RCC 7860 (cell line): ENCODE results near the gene RPP40.
"Not testable (repeated sequence)": the region's sequence is repeated elsewhere in the genome, so short reads cannot be mapped to it uniquely, and the experiment has no call there.

Experiments
- DNase-seq: peaks from one replicate; pipeline ENCODE4 v3.0.0-alpha.2; 2015; ENCODE audit warnings: low spot score
- FAIRE-seq: peaks from 2 replicates; lab custom pipeline; 2012; peaks lifted over from hg19 to GRCh38; lab: Jason Lieb, UNC

RPP40 gene

GRCh38 chr6:5023923-5024322 is 20.1 kb upstream of the RPP40 start:
- FAIRE-seq (no peak), DNase-seq (no peak)

- DNase-seq (no peak), FAIRE-seq (no peak)
Observed at GRCh38 chr6:5020142-5020541, 16.3 kb upstream of the RPP40 start.

GRCh38 chr6:5014072-5014561 is 10.3 kb upstream of the RPP40 start:
- no peak for DNase-seq
- no peak for FAIRE-seq

DNA sequence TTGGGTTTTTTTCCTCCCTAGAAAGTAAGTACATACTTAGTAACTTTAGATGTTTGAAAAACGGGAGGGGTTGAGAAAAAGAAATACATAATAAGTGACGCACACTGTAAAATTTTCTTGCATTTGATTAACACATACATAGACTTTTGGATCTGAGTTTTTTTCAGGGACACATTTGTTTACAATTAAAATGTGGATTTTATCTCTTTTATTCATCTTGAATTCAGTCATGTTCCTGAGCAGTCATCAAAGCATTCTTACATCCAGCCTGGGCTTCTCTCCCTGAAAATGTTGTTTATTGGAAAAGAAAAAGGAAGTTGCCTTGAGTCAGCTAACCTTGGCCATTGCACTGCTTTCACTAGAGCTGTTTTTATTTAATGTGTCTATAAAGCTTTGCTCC is 8.7 kb upstream of the RPP40 start:
- no peak for DNase-seq
- no peak for FAIRE-seq

DNA sequence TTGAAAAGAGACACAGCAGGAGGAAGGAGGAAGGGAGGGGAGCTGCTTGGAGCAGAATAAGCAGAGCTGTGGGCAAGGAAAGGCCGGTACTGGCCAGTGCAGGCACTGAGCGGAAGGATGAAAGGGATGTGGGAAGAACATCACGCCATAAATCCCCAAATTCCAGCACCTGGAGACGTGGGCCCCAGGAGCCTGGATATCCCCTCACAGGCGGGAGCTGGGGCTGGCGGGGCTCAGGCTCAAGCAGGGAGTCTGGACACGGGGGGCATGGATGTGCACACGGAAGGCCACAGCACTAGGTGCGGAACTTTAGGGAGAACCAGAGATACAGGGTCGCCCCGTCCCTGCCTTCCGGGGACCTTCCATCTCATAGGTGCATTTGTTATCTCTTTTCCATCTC is 7.5 kb upstream of the RPP40 start:
- FAIRE-seq (no peak), DNase-seq (no peak)

DNA sequence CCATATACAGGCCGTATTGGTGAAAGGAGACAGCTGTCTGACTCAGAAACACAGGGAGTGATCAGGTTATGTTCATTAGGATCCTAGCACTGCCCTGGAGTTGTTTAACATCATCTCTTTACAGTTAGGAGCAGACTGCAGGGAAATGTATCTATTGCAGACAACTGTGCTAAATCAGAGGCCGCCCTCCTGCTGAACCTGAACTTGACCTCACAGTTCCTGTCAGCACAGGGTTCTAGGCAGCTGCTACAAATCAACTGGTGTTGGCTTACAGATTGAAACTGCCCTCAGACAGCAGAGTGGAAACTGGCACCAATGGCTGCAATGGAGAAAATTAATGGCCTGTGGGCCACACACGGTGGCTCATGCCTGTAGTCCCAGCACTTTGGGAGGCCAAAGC is 3.7 kb upstream of the RPP40 start:
- DNase-seq (no peak), FAIRE-seq (no peak)

DNA sequence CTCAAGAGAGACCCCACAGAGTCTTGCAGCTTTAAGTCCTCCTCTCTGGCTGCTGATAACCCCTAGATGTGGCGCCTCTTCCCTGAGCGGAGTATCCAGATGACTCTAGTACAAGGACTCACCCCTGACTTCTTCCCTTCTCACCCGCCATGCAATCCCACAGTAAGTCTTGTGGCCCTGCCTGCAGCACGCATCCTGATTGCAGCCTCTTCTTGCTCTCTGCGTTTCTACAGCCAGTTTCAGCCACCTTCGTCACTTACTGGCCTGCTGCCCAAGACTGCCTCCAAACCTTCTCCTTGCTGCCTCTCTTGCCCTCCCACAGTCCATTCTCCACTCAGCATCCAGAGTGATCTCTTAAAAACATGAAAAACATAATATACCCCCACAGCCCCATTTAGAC is 2.4 kb upstream of the RPP40 start:
- no peak for DNase-seq
- no peak for FAIRE-seq

- FAIRE-seq, DNase-seq: not testable (repeated sequence)
Observed at GRCh38 chr6:5005038-5005433, 1.2 kb upstream of the RPP40 start.

GRCh38 chr6:5004373-5005037 is 668 bp upstream of the RPP40 start:
- DNase-seq: no peak
- no peak for FAIRE-seq

DNA sequence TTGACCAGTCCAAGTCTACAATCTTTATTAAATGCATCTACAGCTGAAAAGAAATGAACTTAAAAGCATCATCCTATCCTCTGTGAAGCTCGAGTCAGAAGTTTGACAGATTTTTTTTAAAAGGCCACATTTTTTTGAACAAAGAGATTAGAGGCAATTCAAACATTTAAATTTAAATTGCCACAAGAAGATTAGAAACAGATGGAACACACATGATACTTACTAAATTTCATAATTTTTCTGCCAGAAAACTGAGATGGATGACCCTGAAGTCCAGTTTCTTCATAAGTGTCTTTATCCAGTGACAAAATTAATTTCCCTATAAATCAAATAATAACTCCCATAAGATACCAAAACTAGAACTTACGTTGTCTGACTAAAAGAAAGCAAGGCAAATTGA is 4.3 kb downstream of the RPP40 start:
- FAIRE-seq (no peak), DNase-seq (no peak)

DNA sequence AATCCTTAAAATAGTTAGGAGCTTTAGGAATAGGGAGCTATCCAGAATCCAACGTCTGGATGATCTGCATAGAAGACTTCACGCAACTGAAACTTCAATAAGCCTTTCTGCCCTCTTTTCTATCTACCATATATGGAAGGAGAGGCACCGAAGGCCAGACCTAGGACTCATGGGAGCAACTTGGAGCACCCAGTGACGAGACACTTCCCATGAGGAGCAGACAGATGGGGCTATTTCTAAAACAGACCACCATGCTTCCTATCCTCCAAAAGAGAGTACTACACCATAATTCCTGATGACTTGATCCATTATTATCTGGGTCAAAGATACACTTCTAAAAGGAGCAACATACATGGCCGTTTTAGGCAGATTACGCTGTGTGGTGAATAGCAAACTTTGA is 6.0 kb downstream of the RPP40 start:
- DNase-seq (no peak), FAIRE-seq (no peak)

DNA sequence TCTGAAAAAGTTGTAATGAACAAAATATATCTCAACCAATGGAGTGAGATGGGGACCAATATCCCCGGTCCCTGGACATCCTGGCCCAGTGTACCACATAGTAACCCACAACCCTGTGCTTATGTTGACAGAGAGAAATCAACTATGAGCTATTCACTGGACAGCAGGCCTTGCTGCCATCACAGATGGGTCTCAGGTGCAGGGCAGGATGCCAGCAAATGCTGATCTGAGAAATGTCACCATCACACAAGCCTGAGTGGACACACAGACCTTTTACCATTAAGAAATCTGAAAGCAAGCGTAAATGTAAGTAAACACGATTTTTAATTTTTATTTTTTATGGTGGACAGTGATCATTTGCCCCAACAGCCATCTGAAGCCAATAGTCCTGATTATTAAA is 9.1 kb downstream of the RPP40 start:
- no peak for DNase-seq
- FAIRE-seq: no peak

GRCh38 chr6:4987432-4987831 is 16.4 kb downstream of the RPP40 start:
- DNase-seq (no peak), FAIRE-seq (no peak)

DNA sequence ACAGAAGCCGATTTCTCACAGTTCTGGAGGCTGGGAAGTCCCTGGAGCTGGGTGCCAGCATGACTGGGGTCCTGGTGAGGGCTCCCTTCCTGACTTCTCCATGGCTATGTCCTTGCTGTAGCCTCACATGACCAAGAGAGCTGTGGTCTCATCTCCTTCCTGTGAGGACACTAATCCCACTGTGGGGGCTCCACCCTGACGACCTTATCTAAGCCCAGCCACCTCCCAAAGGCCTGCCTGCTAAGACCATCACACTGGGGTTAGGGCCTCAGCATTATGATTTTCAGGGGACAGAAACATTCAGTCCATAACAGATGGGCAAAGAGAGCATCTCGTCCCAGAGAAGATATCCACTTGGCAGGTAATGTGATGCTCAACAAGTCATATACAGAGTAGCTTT is 16.8 kb downstream of the RPP40 start:
- DNase-seq (no peak), FAIRE-seq (no peak)

- no peak for DNase-seq
Observed at GRCh38 chr6:4983322-4983721, 20.5 kb downstream of the RPP40 start.

GRCh38 chr6:4981761-4982160 is 22.1 kb downstream of the RPP40 start:
- DNase-seq: no peak
- no peak for FAIRE-seq

More at GRCh38 chr6:4983322-4983721, 20.5 kb downstream of the RPP40 start:
- FAIRE-seq: no peak

DNA sequence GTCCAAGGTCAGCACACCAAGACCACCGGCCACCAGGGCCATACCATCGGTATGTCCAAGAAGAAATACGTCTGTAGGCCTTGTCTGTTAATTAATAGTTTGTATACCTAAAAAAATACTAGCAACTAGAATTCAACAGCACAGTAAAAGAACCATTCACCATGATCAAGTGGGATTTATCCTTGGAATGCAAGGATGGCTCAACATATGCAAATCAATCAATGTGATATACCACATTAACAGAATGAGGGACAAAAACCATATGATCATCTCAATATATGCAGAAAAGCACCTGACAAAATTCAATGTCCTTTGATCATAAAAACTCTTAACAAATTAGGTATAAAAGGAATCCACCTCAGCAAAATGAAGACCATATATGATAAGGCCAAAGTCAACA is 24.4 kb downstream of the RPP40 start:
- DNase-seq (no peak), FAIRE-seq (no peak)

DNA sequence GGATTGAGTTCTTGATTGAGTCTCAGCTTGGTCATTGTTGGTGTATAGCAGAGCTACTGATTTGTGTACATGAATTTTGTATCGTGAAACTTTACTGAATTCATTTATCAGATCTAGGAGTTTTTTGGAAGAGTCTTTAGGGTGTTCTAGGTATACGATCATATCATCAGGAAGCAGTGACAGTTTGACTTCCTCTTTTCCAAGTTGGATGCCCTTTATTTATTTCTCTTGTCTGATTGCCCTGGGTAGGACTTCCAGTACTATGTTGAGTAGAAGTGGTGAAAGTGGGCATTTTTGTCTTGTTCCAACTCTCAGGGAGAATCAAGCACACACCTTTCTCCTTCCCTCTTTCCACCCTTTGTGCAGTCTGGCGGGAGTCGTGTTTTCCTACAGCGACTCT is 26.4 kb downstream of the RPP40 start:
- DNase-seq (no peak), FAIRE-seq (no peak)

DNA sequence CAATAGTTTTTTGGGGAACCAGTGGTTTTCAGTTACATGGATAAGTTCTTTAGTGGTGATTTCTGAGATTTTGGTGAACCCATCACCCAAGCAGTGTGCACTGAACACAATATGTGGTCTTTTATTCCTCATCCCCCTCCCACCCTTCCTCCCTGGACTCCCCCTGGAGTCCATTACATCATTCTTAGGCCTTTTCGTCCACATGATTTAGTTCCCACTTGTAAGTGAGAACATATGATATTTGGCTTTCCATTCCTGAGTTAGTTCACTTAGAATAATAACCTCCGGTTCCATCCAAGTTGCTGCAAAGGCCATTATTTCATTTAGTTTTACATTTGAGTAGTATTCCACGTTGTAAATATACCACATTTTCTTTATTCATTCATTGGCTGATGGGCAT is 28.3 kb downstream of the RPP40 start:
- DNase-seq (no peak), FAIRE-seq (no peak)

- no peak for DNase-seq
Observed at GRCh38 chr6:4974962-4975361, 28.9 kb downstream of the RPP40 start.

GRCh38 chr6:4973982-4974745 is 29.7 kb downstream of the RPP40 start:
- DNase-seq (no peak), FAIRE-seq (no peak)

More at GRCh38 chr6:4974962-4975361, 28.9 kb downstream of the RPP40 start:
- no peak for FAIRE-seq

DNA sequence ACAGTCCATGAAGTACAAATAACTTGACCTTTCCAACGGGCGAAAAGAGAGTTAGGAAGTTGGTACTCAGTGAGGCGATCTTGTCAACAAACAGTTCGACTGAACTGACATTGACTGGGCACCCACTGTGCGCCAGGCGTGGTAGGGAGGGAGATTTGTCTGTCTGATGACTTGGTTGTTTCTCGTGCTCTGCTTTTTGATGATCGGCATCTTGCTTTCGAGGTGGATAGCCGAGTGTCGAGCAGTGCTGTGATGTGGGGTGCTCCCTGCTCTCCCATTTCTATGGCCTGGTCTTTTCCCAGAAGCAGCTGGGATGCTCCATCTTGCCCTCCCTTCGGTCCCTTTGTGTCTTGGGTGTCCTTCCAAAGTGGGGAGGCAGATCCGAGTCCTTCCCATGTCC is 30.4 kb downstream of the RPP40 start:
- no peak for FAIRE-seq
- no peak for DNase-seq
